GM10248 (cell line): ENCODE measurements around the gene DCBLD1.

Source experiments
- CTCF ChIA-PET: fragments of 300-600 bp; sonication (Branson Sonifier 250); formaldehyde crosslinking; extraction: SDS; loops from one replicate; lab custom pipeline; 2021; ENCODE audit warnings: antibody characterized with exemption; lab: Yijun Ruan, JAX
- POLR2A ChIA-PET: fragments of 350-650 bp; sonication (Branson Sonifier 250); formaldehyde crosslinking; extraction: SDS; loops from one replicate; lab custom pipeline; 2020; ENCODE audit warnings: antibody characterized with exemption; lab: Yijun Ruan, JAX
- DNase-seq: peaks from one replicate; pipeline ENCODE4 v3.0.0; 2012; ENCODE audit errors: extremely low spot score
- TF ChIP-seq, protein P1 (sequence below): IDR thresholded peaks from 2 replicates; pipeline ENCODE4 v1.5.1; 2012; ENCODE audit warnings: mild to moderate bottlenecking, low read depth; ENCODE audit errors: extremely low read depth, missing control alignments, control extremely low read depth

The DCBLD1 gene

GRCh38 chr6:117555262-117555849 lies 72.9 kb downstream of the DCBLD1 start:
- no peak for DNase-seq
- TF ChIP-seq, protein P1, sequence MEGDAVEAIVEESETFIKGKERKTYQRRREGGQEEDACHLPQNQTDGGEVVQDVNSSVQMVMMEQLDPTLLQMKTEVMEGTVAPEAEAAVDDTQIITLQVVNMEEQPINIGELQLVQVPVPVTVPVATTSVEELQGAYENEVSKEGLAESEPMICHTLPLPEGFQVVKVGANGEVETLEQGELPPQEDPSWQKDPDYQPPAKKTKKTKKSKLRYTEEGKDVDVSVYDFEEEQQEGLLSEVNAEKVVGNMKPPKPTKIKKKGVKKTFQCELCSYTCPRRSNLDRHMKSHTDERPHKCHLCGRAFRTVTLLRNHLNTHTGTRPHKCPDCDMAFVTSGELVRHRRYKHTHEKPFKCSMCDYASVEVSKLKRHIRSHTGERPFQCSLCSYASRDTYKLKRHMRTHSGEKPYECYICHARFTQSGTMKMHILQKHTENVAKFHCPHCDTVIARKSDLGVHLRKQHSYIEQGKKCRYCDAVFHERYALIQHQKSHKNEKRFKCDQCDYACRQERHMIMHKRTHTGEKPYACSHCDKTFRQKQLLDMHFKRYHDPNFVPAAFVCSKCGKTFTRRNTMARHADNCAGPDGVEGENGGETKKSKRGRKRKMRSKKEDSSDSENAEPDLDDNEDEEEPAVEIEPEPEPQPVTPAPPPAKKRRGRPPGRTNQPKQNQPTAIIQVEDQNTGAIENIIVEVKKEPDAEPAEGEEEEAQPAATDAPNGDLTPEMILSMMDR = no peak
- CTCF ChIA-PET = interaction anchor here (0.6 to 5.3 kb wide), 20 partner anchors 10 to 105 kb away, joined by 3 to 52 read pairs (median 5); partner anchors contain the start of gene GOPC
- POLR2A ChIA-PET = no interaction called here

GRCh38 chr6:117555882-117556498 lies 73.5 kb downstream of the DCBLD1 start:
- POLR2A ChIA-PET = no interaction called here
- TF ChIP-seq, protein P1 = peak; percentile 69
- CTCF ChIA-PET = interaction anchor here (0.6 to 5.3 kb wide), 24 partner anchors 9 to 105 kb away, joined by 3 to 52 read pairs (median 4); partner anchors contain the start of gene GOPC
- DNase-seq = no peak

DNA sequence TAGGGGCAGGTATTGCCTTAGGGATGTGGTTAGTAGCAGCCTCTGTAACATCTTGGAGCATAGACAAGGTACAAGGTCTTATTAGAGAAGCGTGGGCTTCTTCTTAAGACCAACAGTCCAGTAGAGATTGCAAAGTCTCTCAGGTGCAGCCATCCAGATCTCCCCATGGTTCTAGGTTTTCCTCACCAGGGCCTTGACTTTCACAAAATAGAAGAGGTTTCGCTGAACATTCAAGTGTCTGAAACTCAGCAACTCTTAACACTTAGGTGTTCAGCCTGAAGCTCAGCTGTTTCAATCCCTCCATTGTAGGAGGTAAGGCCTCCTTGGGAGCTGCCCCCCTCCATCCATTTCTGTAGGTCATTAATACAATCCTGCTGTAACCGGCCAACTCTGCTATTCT lies 75.5 kb downstream of the DCBLD1 start:
- ChIA-PET CTCF (interaction anchor here (1.0 to 5.3 kb wide), 8 partner anchors 9 to 107 kb away, joined by 3 to 52 read pairs (median 3); no protein-coding TSS in a partner anchor), POLR2A (no interaction called here)
- DNase-seq = no peak
- TF ChIP-seq, protein P1 = no peak

DNA sequence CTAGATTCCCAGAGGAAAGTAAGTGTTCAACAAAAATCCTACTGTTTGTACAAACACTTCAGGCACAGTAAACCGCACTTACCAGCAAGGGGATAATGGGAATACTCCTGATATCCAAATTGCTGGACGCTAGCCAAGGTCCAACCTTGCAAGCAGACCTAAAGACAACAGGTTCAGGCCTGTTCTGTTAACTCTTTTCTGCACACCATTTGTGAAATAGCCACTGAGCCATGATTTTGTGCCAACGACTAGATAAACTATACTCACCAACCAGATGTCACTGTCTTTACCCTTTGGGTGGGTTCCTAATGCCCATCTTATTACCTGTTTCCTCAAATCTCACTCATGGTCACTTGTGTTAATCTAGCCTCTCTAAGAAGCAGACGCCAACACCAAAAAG lies 76.3 kb downstream of the DCBLD1 start:
- ChIA-PET CTCF (interaction anchor here (1.0 to 5.3 kb wide), 9 partner anchors 15 to 110 kb away, joined by 3 to 52 read pairs (median 3); no protein-coding TSS in a partner anchor), POLR2A (no interaction called here)
- TF ChIP-seq, protein P1 = no peak
- no peak for DNase-seq

GRCh38 chr6:117559299-117559698 lies 76.8 kb downstream of the DCBLD1 start:
- CTCF ChIA-PET = interaction anchor here (0.7 to 2.2 kb wide), 10 partner anchors 8 to 115 kb away, joined by 3 to 6 read pairs (median 3); no protein-coding TSS in a partner anchor

DNA sequence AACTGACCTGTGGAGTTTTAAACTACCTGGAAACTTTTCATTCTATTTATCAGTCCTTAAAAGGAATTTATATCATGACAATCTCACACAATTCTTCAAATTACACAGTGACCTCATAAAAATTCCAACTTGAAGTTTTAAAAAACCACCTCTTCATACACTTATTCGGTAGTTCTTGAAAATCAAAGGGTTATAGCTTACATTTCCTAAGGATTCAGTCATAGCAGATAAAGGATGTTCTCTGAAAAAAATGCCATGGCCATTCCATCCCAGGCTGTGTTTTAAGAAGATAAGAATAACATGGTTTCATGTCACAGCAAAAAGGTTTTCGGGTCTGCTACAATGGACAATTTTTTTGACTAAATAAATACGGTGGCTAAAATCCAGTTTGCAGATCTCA lies 78.7 kb downstream of the DCBLD1 start:
- POLR2A ChIA-PET = no interaction called here
- CTCF ChIA-PET = interaction anchor here (2.0 to 2.4 kb wide), 3 partner anchors 12 to 117 kb away, joined by 4 to 6 read pairs (median 6); no protein-coding TSS in a partner anchor
- TF ChIP-seq, protein P1 = no peak
- DNase-seq = no peak

More at GRCh38 chr6:117559299-117559698, 76.8 kb downstream of the DCBLD1 start:
- DNase-seq = no peak
- TF ChIP-seq, protein P1 = no peak
- POLR2A ChIA-PET = interaction anchor here (0.7 kb wide), 1 partner anchor 28 kb away, joined by 3 read pairs; no protein-coding TSS in a partner anchor
